ENCODE results near the gene RALGPS2. TPM values are rescaled to one million over a fixed set of nuclear protein-coding genes. Genes with fewer than 3 reads are reported as not detected.

RALGPS2 gene
- total RNA-seq, 1 donor from 2014 or later: 207 TPM

GRCh38 chr1:178733972-178734371 lies 8.9 kb downstream of the RALGPS2 start:
- ATAC-seq (ENCODE audit: low read depth) (no peak), DNase-seq (no peak)
- Mint-ChIP-seq H3K27ac (peak overlapping the region; percentile 24), H3K4me3 (no peak overlapping the region), H3K9me3 (peaks cover 3% of the 10 kb centered on the region), H3K4me1 (peaks cover 74% of the 10 kb centered on the region), H3K27me3 (no peaks in the 10 kb centered on the region), H3K36me3 (ENCODE audit: low read depth) (peaks cover 82% of the 10 kb centered on the region)
- intact Hi-C loops (cut with micrococcal nuclease): loop anchor here (1.0 to 2.0 kb wide), 2 partner anchors 8 to 191 kb away; no protein-coding TSS in a partner anchor
- ChIA-PET POLR2A (interaction anchor here (0.6 to 1.1 kb wide), 2 partner anchors 24 to 98 kb away, joined by 3 read pairs; no protein-coding TSS in a partner anchor), CTCF (interaction anchor here (1.0 to 1.2 kb wide), 3 partner anchors 17 to 191 kb away, joined by 3 read pairs; no protein-coding TSS in a partner anchor)
- TF ChIP-seq, protein P1, sequence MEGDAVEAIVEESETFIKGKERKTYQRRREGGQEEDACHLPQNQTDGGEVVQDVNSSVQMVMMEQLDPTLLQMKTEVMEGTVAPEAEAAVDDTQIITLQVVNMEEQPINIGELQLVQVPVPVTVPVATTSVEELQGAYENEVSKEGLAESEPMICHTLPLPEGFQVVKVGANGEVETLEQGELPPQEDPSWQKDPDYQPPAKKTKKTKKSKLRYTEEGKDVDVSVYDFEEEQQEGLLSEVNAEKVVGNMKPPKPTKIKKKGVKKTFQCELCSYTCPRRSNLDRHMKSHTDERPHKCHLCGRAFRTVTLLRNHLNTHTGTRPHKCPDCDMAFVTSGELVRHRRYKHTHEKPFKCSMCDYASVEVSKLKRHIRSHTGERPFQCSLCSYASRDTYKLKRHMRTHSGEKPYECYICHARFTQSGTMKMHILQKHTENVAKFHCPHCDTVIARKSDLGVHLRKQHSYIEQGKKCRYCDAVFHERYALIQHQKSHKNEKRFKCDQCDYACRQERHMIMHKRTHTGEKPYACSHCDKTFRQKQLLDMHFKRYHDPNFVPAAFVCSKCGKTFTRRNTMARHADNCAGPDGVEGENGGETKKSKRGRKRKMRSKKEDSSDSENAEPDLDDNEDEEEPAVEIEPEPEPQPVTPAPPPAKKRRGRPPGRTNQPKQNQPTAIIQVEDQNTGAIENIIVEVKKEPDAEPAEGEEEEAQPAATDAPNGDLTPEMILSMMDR (IDR thresholded peaks at IDR 0.05): no peak

- intact Hi-C loops (cut with micrococcal nuclease): loop anchor here (5.0 kb wide), 1 partner anchor 34 kb away; no protein-coding TSS in a partner anchor
- ATAC-seq (ENCODE audit: low read depth) (no peak), DNase-seq (no peak)
- peaks cover 5% of the 10 kb centered on the region for H3K9me3 Mint-ChIP-seq
- ChIA-PET CTCF (interaction anchor here (1.0 to 1.6 kb wide), 3 partner anchors 10 to 196 kb away, joined by 3 read pairs; no protein-coding TSS in a partner anchor), POLR2A (interaction anchor here (0.6 to 1.7 kb wide), 5 partner anchors 10 to 196 kb away, joined by 3 to 5 read pairs (median 5); no protein-coding TSS in a partner anchor)
- H3K36me3 Mint-ChIP-seq (ENCODE audit: low read depth): peaks cover 90% of the 10 kb centered on the region
- no peaks in the 10 kb centered on the region for H3K27me3 Mint-ChIP-seq
- H3K27ac Mint-ChIP-seq: peak overlapping the region; percentile 73
- TF ChIP-seq, protein P1 (IDR thresholded peaks at IDR 0.05): no peak
- peaks cover 77% of the 10 kb centered on the region for H3K4me1 Mint-ChIP-seq
- no peak overlapping the region for H3K4me3 Mint-ChIP-seq
These were observed 13.7 kb downstream of the RALGPS2 start for GRCh38 chr1:178738780-178739179.

DNA sequence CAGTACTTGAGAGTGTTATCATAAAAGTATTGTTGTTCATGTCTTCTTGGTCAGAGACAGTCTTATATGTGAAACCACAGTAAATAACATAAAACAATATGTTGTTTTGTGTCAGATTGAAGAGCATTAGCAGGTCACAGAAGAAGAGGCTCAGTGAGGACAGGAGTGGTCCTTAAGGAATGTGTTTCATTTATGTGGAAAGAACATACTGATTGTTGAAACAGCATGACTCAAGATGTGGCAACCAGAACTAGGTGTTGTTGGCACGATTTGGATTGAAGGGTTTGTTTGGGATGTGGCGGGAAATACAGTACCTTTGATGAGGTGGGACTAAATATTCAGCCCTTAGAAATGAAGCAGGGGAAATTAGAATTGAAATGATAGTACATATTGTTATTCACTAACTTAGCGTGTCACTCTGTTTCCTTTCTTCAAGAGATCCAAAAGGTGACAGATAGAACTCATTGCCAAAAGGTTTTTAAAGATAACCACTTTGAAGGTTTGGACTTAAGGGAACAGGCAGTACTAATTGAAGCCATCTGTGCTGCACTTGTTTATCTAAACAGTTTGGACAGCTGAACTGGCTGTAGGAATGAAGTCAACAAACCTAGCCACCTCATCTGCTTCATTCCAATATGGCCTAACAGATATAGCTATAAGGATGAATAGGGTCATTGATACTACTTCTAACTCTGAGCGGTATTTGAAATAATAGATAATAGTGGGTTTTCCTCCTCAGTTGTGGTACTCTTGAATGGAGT lies 14.4 kb downstream of the RALGPS2 start:
- DNase-seq (no peak), ATAC-seq (ENCODE audit: low read depth) (no peak)
- Mint-ChIP-seq H3K36me3 (ENCODE audit: low read depth) (peaks cover 90% of the 10 kb centered on the region), H3K4me1 (peaks cover 72% of the 10 kb centered on the region), H3K27ac (peak overlapping the region; percentile 73), H3K9me3 (peaks cover 5% of the 10 kb centered on the region), H3K4me3 (no peak overlapping the region), H3K27me3 (no peaks in the 10 kb centered on the region)
- ChIA-PET CTCF (interaction anchor here (1.1 to 1.8 kb wide), 4 partner anchors 12 to 197 kb away, joined by 3 to 7 read pairs (median 4); no protein-coding TSS in a partner anchor), POLR2A (interaction anchor here (0.6 to 1.7 kb wide), 5 partner anchors 11 to 196 kb away, joined by 3 to 6 read pairs (median 5); partner anchors contain the start of gene RALGPS2)
- intact Hi-C loops (cut with micrococcal nuclease): loop anchor here (2.0 to 5.0 kb wide), 2 partner anchors 21 to 33 kb away; no protein-coding TSS in a partner anchor
- TF ChIP-seq, protein P1 (IDR thresholded peaks at IDR 0.05): no peak

DNA sequence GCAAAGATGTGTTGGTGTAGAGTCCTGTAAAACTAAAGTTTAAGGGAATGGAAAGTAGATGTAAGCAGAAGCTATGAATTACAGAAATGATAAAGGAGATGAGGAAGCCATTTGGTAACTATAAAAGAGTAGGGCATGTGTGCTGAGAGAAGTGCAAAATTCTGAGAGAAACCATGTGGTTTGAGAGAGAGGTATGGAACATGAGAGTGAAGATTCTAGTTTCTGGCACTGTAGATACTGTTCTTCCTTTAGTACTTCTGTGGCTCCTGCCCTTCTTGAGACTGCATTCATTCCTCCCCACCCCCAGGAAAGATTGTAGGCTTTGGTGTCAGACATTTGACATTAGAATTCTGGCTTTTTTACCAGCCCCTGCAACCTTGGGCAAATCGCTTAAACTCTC lies 15.4 kb downstream of the RALGPS2 start:
- Mint-ChIP-seq H3K9me3 (peaks cover 5% of the 10 kb centered on the region), H3K4me3 (no peak overlapping the region), H3K27me3 (no peaks in the 10 kb centered on the region), H3K27ac (peak overlapping the region; percentile 73), H3K4me1 (peaks cover 73% of the 10 kb centered on the region), H3K36me3 (ENCODE audit: low read depth) (peaks cover 94% of the 10 kb centered on the region)
- DNase-seq (no peak), ATAC-seq (ENCODE audit: low read depth) (no peak)
- TF ChIP-seq, protein P1 (IDR thresholded peaks at IDR 0.05): no peak
- intact Hi-C loops (cut with micrococcal nuclease): loop anchor here (2.0 kb wide), 1 partner anchor 20 kb away; no protein-coding TSS in a partner anchor
- CTCF ChIA-PET: interaction anchor here (1.6 to 1.8 kb wide), 2 partner anchors 13 to 197 kb away, joined by 5 to 7 read pairs; no protein-coding TSS in a partner anchor
- POLR2A ChIA-PET: interaction anchor here (0.9 to 1.7 kb wide), 3 partner anchors 9 to 15 kb away, joined by 3 to 6 read pairs (median 5); partner anchors contain the start of gene RALGPS2
